Astrocyte of the spinal cord (primary cell): Measurements from ENCODE around the gene USF3.
"Not testable (repeated sequence)": the region's sequence is repeated elsewhere in the genome, so short reads cannot be mapped to it uniquely, and the experiment has no call there.

Experiments
- DNase-seq: peaks from one replicate; pipeline ENCODE4 v3.0.0; 2011; ENCODE audit warnings: low read depth, low spot score
- H3K4me3 ChIP-seq: 2 replicates; pipeline ENCODE4 v1.5.1; 2011; ENCODE audit warnings: low read depth, mild to moderate bottlenecking, low read length, moderate library complexity
- in situ Hi-C: cut with HindIII; loops from 2 replicates; pipeline ENCODE4 v1.10.0; 2017; ENCODE audit warnings: low sequenced_read_pairs
- TF ChIP-seq, protein P1 (sequence below): IDR thresholded peaks from 2 replicates; pipeline ENCODE4 v1.5.1; 2012; ENCODE audit warnings: low read depth, mild to moderate bottlenecking, low read length, inconsistent platforms

The USF3 gene

DNA sequence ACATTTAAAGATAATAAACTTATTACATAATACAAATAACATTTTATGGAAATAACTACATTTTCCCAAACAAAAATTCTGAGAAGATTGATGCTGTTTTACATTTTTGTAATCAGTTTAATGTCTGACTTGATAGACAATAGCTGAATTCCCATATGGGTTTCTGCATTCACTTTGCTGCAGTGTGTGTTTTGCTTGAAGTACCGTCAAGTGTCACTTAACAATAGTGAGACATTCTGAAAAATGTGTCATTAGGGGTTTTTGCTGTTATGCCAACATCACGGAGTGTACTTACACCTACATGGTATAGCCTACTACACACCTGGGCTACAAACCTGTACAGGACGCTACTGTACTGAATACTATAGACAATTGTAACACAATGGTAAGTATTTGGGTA is 57.5 kb downstream of the USF3 start:
- in situ Hi-C loops = no loop called here
- TF ChIP-seq, protein P1, sequence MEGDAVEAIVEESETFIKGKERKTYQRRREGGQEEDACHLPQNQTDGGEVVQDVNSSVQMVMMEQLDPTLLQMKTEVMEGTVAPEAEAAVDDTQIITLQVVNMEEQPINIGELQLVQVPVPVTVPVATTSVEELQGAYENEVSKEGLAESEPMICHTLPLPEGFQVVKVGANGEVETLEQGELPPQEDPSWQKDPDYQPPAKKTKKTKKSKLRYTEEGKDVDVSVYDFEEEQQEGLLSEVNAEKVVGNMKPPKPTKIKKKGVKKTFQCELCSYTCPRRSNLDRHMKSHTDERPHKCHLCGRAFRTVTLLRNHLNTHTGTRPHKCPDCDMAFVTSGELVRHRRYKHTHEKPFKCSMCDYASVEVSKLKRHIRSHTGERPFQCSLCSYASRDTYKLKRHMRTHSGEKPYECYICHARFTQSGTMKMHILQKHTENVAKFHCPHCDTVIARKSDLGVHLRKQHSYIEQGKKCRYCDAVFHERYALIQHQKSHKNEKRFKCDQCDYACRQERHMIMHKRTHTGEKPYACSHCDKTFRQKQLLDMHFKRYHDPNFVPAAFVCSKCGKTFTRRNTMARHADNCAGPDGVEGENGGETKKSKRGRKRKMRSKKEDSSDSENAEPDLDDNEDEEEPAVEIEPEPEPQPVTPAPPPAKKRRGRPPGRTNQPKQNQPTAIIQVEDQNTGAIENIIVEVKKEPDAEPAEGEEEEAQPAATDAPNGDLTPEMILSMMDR = no peak
- H3K4me3 ChIP-seq = no peak overlapping the region
- no peak for DNase-seq

DNA sequence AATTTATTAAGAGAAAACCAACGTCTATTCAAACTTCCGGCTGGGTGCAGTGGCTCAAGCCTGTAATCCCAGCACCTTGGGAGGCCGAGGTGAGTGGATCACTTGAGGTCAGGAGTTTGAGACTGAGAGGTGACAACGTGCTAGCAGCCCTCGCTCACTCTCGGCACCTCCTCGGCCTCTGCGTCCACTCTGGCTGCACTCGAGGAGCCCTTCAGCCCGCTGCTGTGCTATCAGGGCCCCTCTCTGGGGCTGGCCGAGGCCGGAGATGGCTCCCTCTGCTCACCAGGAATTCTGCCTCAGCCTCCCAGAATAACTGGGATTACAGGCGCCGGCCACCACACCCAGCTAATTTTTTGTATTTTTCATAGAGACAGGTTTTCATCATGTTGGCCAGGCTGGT is 58.7 kb downstream of the USF3 start:
- no peak overlapping the region for H3K4me3 ChIP-seq
- DNase-seq = no peak
- TF ChIP-seq, protein P1 = no peak
- in situ Hi-C loops = no loop called here

DNA sequence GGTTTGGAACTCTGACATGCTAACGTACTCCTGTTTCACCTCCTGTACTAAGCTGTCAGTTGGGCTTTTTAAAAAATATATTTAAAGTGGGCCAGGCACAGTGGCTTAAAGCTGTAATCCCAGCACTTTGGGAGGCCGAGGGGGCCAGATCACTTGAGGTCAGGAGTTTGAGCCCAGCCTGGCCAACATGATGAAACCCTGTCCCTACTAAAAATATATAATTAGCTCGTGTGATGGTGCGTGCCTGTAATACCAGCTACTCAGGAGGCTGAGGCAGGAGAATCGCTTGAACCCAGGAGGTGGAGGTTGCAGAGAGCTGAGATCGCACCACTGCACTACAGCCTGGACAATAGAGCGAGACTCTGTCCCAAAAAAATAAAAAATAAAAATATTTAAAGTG is 60.4 kb downstream of the USF3 start:
- DNase-seq, H3K4me3 ChIP-seq, in situ Hi-C loops: not testable (repeated sequence)

DNA sequence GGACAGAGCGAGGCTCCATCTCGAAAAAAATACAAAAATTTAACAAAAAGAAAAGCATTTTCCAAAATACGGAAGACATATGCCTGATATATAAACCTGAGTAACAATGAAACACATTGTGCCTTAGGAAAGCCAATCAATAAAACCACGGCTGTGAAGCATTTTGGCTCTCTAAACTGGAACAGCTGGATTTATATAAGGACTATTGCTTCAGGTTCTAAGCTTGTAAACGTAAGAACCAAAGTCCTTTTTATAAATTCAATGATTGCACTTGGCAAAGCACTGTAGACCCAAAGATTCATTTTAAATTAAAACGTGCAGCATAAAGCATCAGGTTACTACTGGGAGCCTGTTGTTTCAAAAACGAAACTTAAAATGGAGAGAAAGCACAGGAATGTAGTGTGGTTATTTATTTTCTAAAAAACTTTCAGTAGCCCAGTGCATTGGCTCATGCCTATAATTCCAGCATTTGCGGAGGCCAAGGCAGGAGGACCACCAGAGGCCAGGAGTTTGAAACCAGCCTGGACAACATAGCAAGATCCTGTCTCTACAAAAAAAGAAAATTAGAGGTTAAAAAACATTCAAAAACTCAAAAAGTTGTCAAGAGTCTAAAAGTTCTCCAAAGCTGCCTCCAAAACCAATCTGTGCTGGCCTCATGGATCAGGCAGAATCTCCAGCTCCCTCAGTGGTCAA is 61.5 kb downstream of the USF3 start:
- H3K4me3 ChIP-seq = no peak overlapping the region
- TF ChIP-seq, protein P1 = no peak
- in situ Hi-C loops = no loop called here
- DNase-seq = no peak

DNA sequence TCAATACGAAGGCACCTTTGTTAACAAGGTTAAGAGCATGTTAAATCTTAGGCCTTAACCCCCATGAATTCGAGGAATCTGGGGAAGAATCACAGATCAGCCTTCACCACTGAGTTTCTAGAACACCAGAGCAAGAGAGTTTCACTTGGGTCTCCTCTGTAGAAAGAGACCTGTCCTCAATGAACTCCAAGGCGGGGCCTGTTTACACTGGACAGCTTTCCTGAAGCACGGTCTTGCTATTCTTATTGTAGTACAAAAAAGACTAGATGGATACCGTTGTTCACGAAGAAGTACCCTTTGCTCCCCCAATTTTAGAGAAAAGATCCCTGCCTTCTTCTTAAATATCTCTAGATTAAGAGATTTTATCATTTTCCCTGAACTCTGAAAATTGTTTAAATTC is 64.9 kb downstream of the USF3 start:
- in situ Hi-C loops = no loop called here
- TF ChIP-seq, protein P1 = no peak
- H3K4me3 ChIP-seq = no peak overlapping the region
- no peak for DNase-seq

DNA sequence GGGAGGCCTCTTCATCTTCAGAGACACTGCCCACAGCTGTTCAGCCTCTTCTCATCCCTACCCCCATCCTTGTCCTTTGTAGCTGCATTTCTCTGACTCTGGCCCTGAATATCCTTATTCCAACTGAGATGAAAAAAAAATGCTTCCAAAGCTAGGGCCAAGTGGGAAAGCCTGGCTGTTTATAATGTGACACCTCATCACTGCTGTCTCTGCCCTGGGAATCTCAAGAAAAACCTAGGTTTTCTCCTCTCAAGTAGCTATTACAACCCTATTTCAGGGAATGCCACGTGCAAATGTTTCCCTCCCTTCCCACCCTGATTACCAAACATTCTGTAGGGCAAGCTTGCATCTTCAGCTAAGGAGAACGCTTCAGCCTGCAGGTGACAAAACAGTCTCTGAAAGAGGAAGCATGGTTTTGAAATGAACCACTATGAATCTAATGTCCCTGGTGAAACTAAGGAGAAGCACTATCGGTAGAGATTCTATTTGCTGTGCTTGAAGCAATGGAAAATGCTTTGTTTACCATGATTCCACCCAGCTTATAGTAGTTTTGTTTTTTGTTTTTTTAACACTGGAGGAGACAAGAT is 65.4 kb downstream of the USF3 start:
- no peak for DNase-seq
- TF ChIP-seq, protein P1 = no peak
- H3K4me3 ChIP-seq = no peak overlapping the region
- in situ Hi-C loops = no loop called here

DNA sequence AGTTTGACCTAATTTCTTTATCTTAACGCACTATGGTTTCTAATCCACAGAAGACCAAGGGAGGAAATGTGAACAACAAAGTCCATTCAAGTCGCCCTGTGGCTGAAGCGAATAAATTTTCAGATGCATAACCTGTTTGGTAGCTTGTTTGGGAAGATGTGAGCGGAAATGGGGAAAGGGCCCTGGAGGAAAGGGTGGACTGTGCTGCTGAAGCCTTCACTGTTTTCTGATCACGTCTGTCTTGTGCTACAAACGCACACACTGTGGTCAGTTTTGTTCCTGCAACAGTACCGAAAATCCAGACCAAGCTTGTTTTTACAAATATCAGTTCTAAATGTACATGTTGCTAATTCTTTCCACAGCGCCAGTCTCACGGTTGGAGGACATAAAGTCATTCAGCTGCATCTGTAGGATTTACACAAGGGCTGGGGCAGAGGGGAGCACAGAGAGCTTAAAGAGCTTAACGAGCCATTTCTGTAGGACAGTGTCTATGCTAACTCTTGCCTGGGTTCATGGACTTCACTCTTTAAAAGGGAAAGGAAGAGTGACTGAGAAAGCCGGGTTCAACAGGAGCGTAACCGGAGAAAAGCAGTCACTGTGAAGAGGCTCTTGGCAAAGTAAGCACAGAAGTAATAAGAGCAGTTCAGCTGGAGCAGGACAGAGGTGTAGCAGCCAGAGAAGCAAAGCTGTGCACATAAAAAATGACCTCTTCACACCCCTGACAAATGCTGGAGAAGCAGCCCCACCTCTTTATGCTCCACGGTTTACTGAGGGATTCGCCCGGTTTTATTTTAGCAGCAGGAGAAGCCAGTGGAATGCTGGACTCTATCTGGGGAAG is 66.6 kb downstream of the USF3 start:
- in situ Hi-C loops = no loop called here
- TF ChIP-seq, protein P1 = no peak
- H3K4me3 ChIP-seq = no peak overlapping the region
- DNase-seq = no peak
